Fibroblast of lung (primary cell): Measurements from ENCODE around the gene TEX13A. TPM values are rescaled to one million over a fixed set of nuclear protein-coding genes. Genes with fewer than 3 reads are reported as not detected.

Experiments used
- DNase-seq, 2 donors: peaks; one replicate each; pipeline versions ENCODE4 v3.0.0 to v3.0.0-alpha.2; 2010; ENCODE audit warnings: low read depth in 2 of 2
- H2AFZ ChIP-seq: 2 replicates; pipeline ENCODE4 v1.5.1; 2012; ENCODE audit warnings: low read length, control low read depth, inconsistent platforms
- H3K27ac ChIP-seq: 2 replicates; pipeline ENCODE4 v1.5.1; 2011; ENCODE audit warnings: low read length, control low read depth; ENCODE audit not compliant: insufficient read depth
- H3K27me3 ChIP-seq: 2 replicates; pipeline ENCODE4 v1.5.1; 2011; ENCODE audit warnings: mild to moderate bottlenecking, low read length; ENCODE audit not compliant: control insufficient read depth, insufficient read depth
- H3K36me3 ChIP-seq: 2 replicates; pipeline ENCODE4 v1.5.1; 2011; ENCODE audit warnings: low read length; ENCODE audit not compliant: control insufficient read depth, insufficient read depth
- H3K4me1 ChIP-seq: 2 replicates; pipeline ENCODE4 v1.5.1; 2011; ENCODE audit warnings: low read length; ENCODE audit not compliant: control insufficient read depth, insufficient read depth; ENCODE audit errors: extremely low read depth
- H3K4me2 ChIP-seq: 2 replicates; pipeline ENCODE4 v1.5.1; 2011; ENCODE audit warnings: low read length, control low read depth; ENCODE audit not compliant: insufficient read depth; ENCODE audit errors: extremely low read depth
- H3K4me3 ChIP-seq, 4 experiments: fragments of 200-600 bp in 1 of 4; sonication (generic) in 1 of 4; replicated peaks in 1 of 4; 2 replicates each; pipeline ENCODE4 v1.5.1; 2011 to 2016; ENCODE audit warnings: low read length in 4 of 4, low read depth in 3 of 4, mild to moderate bottlenecking in 3 of 4, control low read depth in 2 of 4, inconsistent platforms in 1 of 4, mixed read lengths in 1 of 4; ENCODE audit not compliant: insufficient read depth in 1 of 4; ENCODE audit errors: control extremely low read depth in 1 of 4
- H3K79me2 ChIP-seq: 2 replicates; pipeline ENCODE4 v1.5.1; 2012; ENCODE audit warnings: mild to moderate bottlenecking, low read length, inconsistent platforms; ENCODE audit not compliant: control insufficient read depth, insufficient read depth
- H3K9ac ChIP-seq: 2 replicates; pipeline ENCODE4 v1.5.1; 2011; ENCODE audit warnings: mild to moderate bottlenecking, low read length, control low read depth; ENCODE audit not compliant: insufficient read depth
- H3K9me3 ChIP-seq: 2 replicates; pipeline ENCODE4 v1.5.1; 2012; ENCODE audit warnings: low read depth, low read length; ENCODE audit not compliant: control insufficient read depth, insufficient read depth
- H4K20me1 ChIP-seq: 2 replicates; pipeline ENCODE4 v1.5.1; 2011; ENCODE audit warnings: low read length; ENCODE audit not compliant: control insufficient read depth, insufficient read depth; ENCODE audit errors: extremely low read depth
- EZH2 ChIP-seq: IDR thresholded peaks from 2 replicates; pipeline ENCODE4 v1.5.1; 2012; ENCODE audit warnings: low read length, control low read depth, mild to moderate bottlenecking; ENCODE audit errors: missing control alignments
- polyA plus RNA-seq, 2 donors: library from polyadenylated mRNA; depleted of rRNA in 1 of 2; stranded (reverse) in 1 of 2; unstranded in 1 of 2; fragments of >200 nt; gene quantifications; 2 replicates each; pipeline ENCODE4 v1.2.1, GENCODE V29; 2011 to 2012; ENCODE audit warnings: missing spikeins in 1 of 2
- total RNA-seq: library from RNA; depleted of rRNA; stranded (reverse); fragments of >200 nt; gene quantifications from 2 replicates; pipeline ENCODE4 v1.2.1, GENCODE V29; 2014
- TF ChIP-seq, protein P1 (sequence below), 2 donors: IDR thresholded peaks in 1 of 2; conservative IDR thresholded peaks in 1 of 2; 1 replicate in 1 of 2; 2 replicates in 1 of 2; pipeline ENCODE4 v1.5.1; 2011 to 2012; ENCODE audit warnings: low read length in 2 of 2, control low read depth in 1 of 2, inconsistent platforms in 1 of 2, low read depth in 1 of 2, mild to moderate bottlenecking in 1 of 2

The TEX13A gene
- total and polyA plus RNA-seq, 2 donors (not counting 1 experiment from before 2014, with no cell fraction given): not detected

DNA sequence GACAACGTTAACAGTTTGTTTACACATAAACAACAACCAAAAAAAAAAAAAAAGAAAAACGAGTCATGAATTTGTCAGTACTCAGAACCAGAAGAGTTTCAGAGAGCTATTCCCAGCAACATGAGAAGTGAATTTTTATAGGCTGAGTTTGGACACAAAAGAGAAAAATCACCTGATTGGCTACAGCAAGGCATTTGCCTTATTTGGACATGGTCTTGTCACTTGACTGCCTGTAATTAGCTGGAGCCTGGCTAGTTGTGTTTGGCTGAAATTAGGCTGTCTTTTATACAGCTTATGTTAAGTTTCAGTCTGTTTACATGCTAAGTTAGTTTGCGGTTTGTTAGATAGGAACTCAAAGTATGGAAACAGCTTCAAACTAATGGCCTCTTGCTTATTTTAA, 880 bp upstream of the TEX13A start:
- Histone ChIP-seq H3K4me3 (no peak overlapping the region), H3K79me2 (no peaks in the 10 kb centered on the region), H3K9me3 (no peaks in the 10 kb centered on the region), H3K36me3 (no peaks in the 10 kb centered on the region), H2AFZ (no peak overlapping the region), H3K4me2 (no peak overlapping the region), H3K9ac (no peak overlapping the region), H3K4me1 (no peaks in the 10 kb centered on the region), H3K27ac (no peak overlapping the region), H3K27me3 (no peaks in the 10 kb centered on the region), H4K20me1 (no peaks in the 10 kb centered on the region)
- TF ChIP-seq, protein P1, sequence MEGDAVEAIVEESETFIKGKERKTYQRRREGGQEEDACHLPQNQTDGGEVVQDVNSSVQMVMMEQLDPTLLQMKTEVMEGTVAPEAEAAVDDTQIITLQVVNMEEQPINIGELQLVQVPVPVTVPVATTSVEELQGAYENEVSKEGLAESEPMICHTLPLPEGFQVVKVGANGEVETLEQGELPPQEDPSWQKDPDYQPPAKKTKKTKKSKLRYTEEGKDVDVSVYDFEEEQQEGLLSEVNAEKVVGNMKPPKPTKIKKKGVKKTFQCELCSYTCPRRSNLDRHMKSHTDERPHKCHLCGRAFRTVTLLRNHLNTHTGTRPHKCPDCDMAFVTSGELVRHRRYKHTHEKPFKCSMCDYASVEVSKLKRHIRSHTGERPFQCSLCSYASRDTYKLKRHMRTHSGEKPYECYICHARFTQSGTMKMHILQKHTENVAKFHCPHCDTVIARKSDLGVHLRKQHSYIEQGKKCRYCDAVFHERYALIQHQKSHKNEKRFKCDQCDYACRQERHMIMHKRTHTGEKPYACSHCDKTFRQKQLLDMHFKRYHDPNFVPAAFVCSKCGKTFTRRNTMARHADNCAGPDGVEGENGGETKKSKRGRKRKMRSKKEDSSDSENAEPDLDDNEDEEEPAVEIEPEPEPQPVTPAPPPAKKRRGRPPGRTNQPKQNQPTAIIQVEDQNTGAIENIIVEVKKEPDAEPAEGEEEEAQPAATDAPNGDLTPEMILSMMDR (conservative IDR thresholded peaks at IDR 0.05 in 1 of 2, IDR thresholded peaks at IDR 0.05 in 1 of 2; ENCODE audit: low read depth in 1 of 2, low read length in 2 of 2): no peak
- no peak for TF ChIP-seq EZH2
- no peak for DNase-seq

GRCh38 chrX:105219454-105220401, 766 bp downstream of the TEX13A start:
- H3K79me2 ChIP-seq: no peaks in the 10 kb centered on the region
- no peaks in the 10 kb centered on the region for H3K4me1 ChIP-seq
- TF ChIP-seq, protein P1 (conservative IDR thresholded peaks at IDR 0.05 in 1 of 2, IDR thresholded peaks at IDR 0.05 in 1 of 2; ENCODE audit: low read depth in 1 of 2, low read length in 2 of 2): no peak
- TF ChIP-seq EZH2: no peak
- H3K9ac ChIP-seq: no peak overlapping the region
- no peaks in the 10 kb centered on the region for H3K9me3 ChIP-seq
- H3K4me2 ChIP-seq: no peak overlapping the region
- no peaks in the 10 kb centered on the region for H4K20me1 ChIP-seq
- no peaks in the 10 kb centered on the region for H3K27me3 ChIP-seq
- H3K4me3 ChIP-seq: no peak overlapping the region
- DNase-seq: no peak
- no peak overlapping the region for H2AFZ ChIP-seq
- no peak overlapping the region for H3K27ac ChIP-seq
- no peaks in the 10 kb centered on the region for H3K36me3 ChIP-seq

- no peaks in the 10 kb centered on the region for H4K20me1 ChIP-seq
- H3K4me2 ChIP-seq: no peak overlapping the region
- no peaks in the 10 kb centered on the region for H3K9me3 ChIP-seq
- TF ChIP-seq, protein P1 (conservative IDR thresholded peaks at IDR 0.05 in 1 of 2, IDR thresholded peaks at IDR 0.05 in 1 of 2; ENCODE audit: low read depth in 1 of 2, low read length in 2 of 2): no peak
- TF ChIP-seq EZH2: no peak
- H3K79me2 ChIP-seq: no peaks in the 10 kb centered on the region
- H3K4me1 ChIP-seq: no peaks in the 10 kb centered on the region
- H2AFZ ChIP-seq: no peak overlapping the region
- H3K36me3 ChIP-seq: no peaks in the 10 kb centered on the region
- H3K9ac ChIP-seq: no peak overlapping the region
- H3K4me3 ChIP-seq: no peak overlapping the region
- H3K27me3 ChIP-seq: no peaks in the 10 kb centered on the region
- H3K27ac ChIP-seq: no peak overlapping the region
- no peak for DNase-seq
Measured at GRCh38 chrX:105211066-105211575, 9.4 kb downstream of the TEX13A start.
